Peyer's patch (tissue), 4 donors: ENCODE results near the gene SIGLEC9. TPM values are rescaled to one million over a fixed set of nuclear protein-coding genes. Genes with fewer than 3 reads are reported as not detected.

Experiments used
- DNase-seq, 3 donors: peaks; one replicate each; pipeline ENCODE4 v3.0.0-alpha.2; 2017 to 2019
- H3K27ac ChIP-seq, 4 donors: fragments of 200-600 bp; sonication (generic); one replicate each; pipeline ENCODE4 v1.5.1; 2016 to 2019
- H3K27me3 ChIP-seq, 2 donors: fragments of 200-600 bp; sonication (generic); one replicate each; pipeline ENCODE4 v1.5.1; 2019
- H3K36me3 ChIP-seq, 3 donors: fragments of 200-600 bp; sonication (generic); one replicate each; pipeline ENCODE4 v1.5.1; 2016 to 2019
- H3K4me1 ChIP-seq, 4 donors: fragments of 200-600 bp; sonication (generic); one replicate each; pipeline ENCODE4 v1.5.1; 2016 to 2019
- H3K4me3 ChIP-seq, 4 donors: fragments of 200-600 bp; sonication (generic); 1 replicate in 3 of 4; 2 replicates in 1 of 4; pipeline ENCODE4 v1.5.1; 2016 to 2019; ENCODE audit warnings: mild to moderate bottlenecking in 1 of 4
- H3K9me3 ChIP-seq, 4 donors: fragments of 200-600 bp; sonication (generic); one replicate each; pipeline ENCODE4 v1.5.1; 2016 to 2019; ENCODE audit warnings: mild to moderate bottlenecking in 1 of 4
- CTCF ChIP-seq, 6 experiments: fragments of 450-650 bp in 4 of 6; fragments of 200-600 bp in 2 of 6; sonication (generic) in 1 of 6; IDR thresholded peaks; one replicate each; pipeline ENCODE4 v1.5.1; 2017 to 2019; ENCODE audit warnings: antibody characterized with exemption in 6 of 6, mild to moderate bottlenecking in 3 of 6, moderate library complexity in 1 of 6
- POLR2A ChIP-seq, 2 donors: fragments of 450-650 bp; IDR thresholded peaks; one replicate each; pipeline ENCODE4 v1.5.1; 2017; ENCODE audit warnings: antibody characterized with exemption in 2 of 2, mild to moderate bottlenecking in 2 of 2, moderate library complexity in 2 of 2
- total RNA-seq, 4 donors: library from RNA; depleted of rRNA; stranded (reverse); fragments of >200 nt; gene quantifications; one replicate each; pipeline ENCODE4 v1.1.0, GENCODE V29; 2016

SIGLEC9 gene
- total RNA-seq, 4 donors from 2014 or later: 1.9 to 2.1 TPM; not detected in 2

GRCh38 chr19:51123381-51123800, 1.3 kb upstream of the SIGLEC9 start:
- TF ChIP-seq POLR2A (IDR thresholded peaks at IDR 0.05): no peak
- no peak for TF ChIP-seq CTCF (IDR thresholded peaks at IDR 0.05)
- peaks cover 0 to 3% (median 0%) of the 10 kb centered on the region in 4 donors for H3K4me1 ChIP-seq
- no peaks in the 10 kb centered on the region for H3K36me3 ChIP-seq
- H3K27ac ChIP-seq: peak overlapping the region in 2 of 4 donors; percentile 42 to 46
- no peak overlapping the region for H3K4me3 ChIP-seq
- H3K27me3 ChIP-seq: no peaks in the 10 kb centered on the region
- peak in 2 of 3 donors; percentile 33 to 60 for DNase-seq
- no peaks in the 10 kb centered on the region for H3K9me3 ChIP-seq

- DNase-seq: no peak
Observed at GRCh38 chr19:51123802-51124201, 904 bp upstream of the SIGLEC9 start.

GRCh38 chr19:51124216-51124615, 490 bp upstream of the SIGLEC9 start:
- Histone ChIP-seq H3K4me3 (no peak overlapping the region), H3K36me3 (no peaks in the 10 kb centered on the region), H3K4me1 (peaks cover 0 to 11% (median 0%) of the 10 kb centered on the region in 4 donors), H3K9me3 (no peaks in the 10 kb centered on the region), H3K27me3 (no peaks in the 10 kb centered on the region), H3K27ac (peak overlapping the region in 3 of 4 donors; percentile 17 to 64 (median 35))
- DNase-seq: no peak
- no peak for TF ChIP-seq POLR2A (IDR thresholded peaks at IDR 0.05)

More at GRCh38 chr19:51123802-51124201, 904 bp upstream of the SIGLEC9 start:
- Histone ChIP-seq H3K27ac (peak overlapping the region in 1 of 4 donors; percentile 38), H3K27me3 (no peaks in the 10 kb centered on the region), H3K36me3 (no peaks in the 10 kb centered on the region), H3K9me3 (no peaks in the 10 kb centered on the region), H3K4me3 (no peak overlapping the region), H3K4me1 (peaks cover 0 to 7% (median 0%) of the 10 kb centered on the region in 4 donors)
- TF ChIP-seq POLR2A (IDR thresholded peaks at IDR 0.05) (no peak), CTCF (IDR thresholded peaks at IDR 0.05) (no peak)

GRCh38 chr19:51125421-51126075, 842 bp downstream of the SIGLEC9 start:
- Histone ChIP-seq H3K27ac (peak overlapping the region in 2 of 4 donors; percentile 31 to 64), H3K9me3 (no peaks in the 10 kb centered on the region), H3K4me3 (peak overlapping the region in 2 of 4 donors; percentile 28 to 29), H3K4me1 (peaks cover 0 to 11% (median 0%) of the 10 kb centered on the region in 4 donors), H3K27me3 (no peaks in the 10 kb centered on the region), H3K36me3 (no peaks in the 10 kb centered on the region)
- DNase-seq: no peak
- TF ChIP-seq CTCF (IDR thresholded peaks at IDR 0.05): no peak
- TF ChIP-seq POLR2A (IDR thresholded peaks at IDR 0.05): no peak

GRCh38 chr19:51127032-51127431, 2.3 kb downstream of the SIGLEC9 start:
- H3K27ac ChIP-seq: peak overlapping the region in 1 of 4 donors; percentile 8
- no peaks in the 10 kb centered on the region for H3K9me3 ChIP-seq
- H3K4me3 ChIP-seq: peak overlapping the region in 2 of 4 donors; percentile 8 to 17
- H3K27me3 ChIP-seq: no peaks in the 10 kb centered on the region
- TF ChIP-seq POLR2A (IDR thresholded peaks at IDR 0.05) (no peak), CTCF (IDR thresholded peaks at IDR 0.05) (no peak)
- H3K36me3 ChIP-seq: no peaks in the 10 kb centered on the region
- no peak for DNase-seq
- H3K4me1 ChIP-seq: peaks cover 0 to 11% (median 0%) of the 10 kb centered on the region in 4 donors

GRCh38 chr19:51127755-51128154, 3.0 kb downstream of the SIGLEC9 start:
- TF ChIP-seq CTCF (IDR thresholded peaks at IDR 0.05): no peak
- H3K4me1 ChIP-seq: peaks cover 0 to 11% (median 0%) of the 10 kb centered on the region in 4 donors
- no peaks in the 10 kb centered on the region for H3K36me3 ChIP-seq
- DNase-seq: peak in 1 of 3 donors; percentile 60
- no peaks in the 10 kb centered on the region for H3K27me3 ChIP-seq
- H3K9me3 ChIP-seq: no peaks in the 10 kb centered on the region
- H3K4me3 ChIP-seq: no peak overlapping the region
- peak overlapping the region in 1 of 4 donors; percentile 9 for H3K27ac ChIP-seq
